Measurements from ENCODE around the gene CIAPIN1. TPM values are rescaled to one million over a fixed set of nuclear protein-coding genes. Genes with fewer than 3 reads are reported as not detected.

CIAPIN1 gene
- total RNA-seq, 2 donors from 2014 or later = 19.3 to 35.0 TPM

DNA sequence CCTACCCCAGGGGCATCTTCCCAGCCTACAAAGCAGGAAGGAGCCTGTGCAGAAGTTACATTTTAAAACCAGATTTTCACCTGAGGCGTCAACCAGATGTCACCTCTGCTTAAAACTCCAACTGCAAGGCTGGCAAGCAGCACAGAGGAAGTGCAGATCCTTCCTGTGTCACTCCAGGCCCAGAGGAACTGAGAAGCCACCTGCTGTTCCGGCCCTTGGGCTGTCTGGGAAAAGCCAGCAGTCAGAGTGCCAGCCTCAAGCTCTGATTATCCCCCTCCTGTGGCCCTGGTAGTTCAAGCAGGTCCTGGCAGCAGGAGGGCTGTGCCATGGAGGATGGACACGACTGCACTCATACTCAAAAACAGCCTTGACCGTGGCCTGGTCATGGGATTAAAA lies 25.5 kb upstream of the CIAPIN1 start:
- H3K4me3 Mint-ChIP-seq = no peak overlapping the region
- peaks cover 11% of the 10 kb centered on the region for H3K4me1 Mint-ChIP-seq
- H3K27me3 Mint-ChIP-seq = no peaks in the 10 kb centered on the region
- no peak for ATAC-seq
- no peaks in the 10 kb centered on the region for H3K9me3 ChIP-seq (ENCODE audit: control insufficient read depth, low read length, poor library complexity, severe bottlenecking)
- H3K27ac Mint-ChIP-seq = peak overlapping the region; percentile 78
- peaks cover 4% of the 10 kb centered on the region for H3K36me3 Mint-ChIP-seq (ENCODE audit: low read depth)
- no peak for DNase-seq

GRCh38 chr16:57471852-57472664 lies 24.9 kb upstream of the CIAPIN1 start:
- DNase-seq = no peak
- H3K27ac Mint-ChIP-seq = peak overlapping the region; percentile 78
- no peaks in the 10 kb centered on the region for H3K9me3 ChIP-seq (ENCODE audit: control insufficient read depth, low read length, poor library complexity, severe bottlenecking)
- ATAC-seq = no peak
- no peak overlapping the region for H3K4me3 Mint-ChIP-seq
- H3K36me3 Mint-ChIP-seq (ENCODE audit: low read depth) = peaks cover 4% of the 10 kb centered on the region
- no peaks in the 10 kb centered on the region for H3K27me3 Mint-ChIP-seq
- peaks cover 11% of the 10 kb centered on the region for H3K4me1 Mint-ChIP-seq

DNA sequence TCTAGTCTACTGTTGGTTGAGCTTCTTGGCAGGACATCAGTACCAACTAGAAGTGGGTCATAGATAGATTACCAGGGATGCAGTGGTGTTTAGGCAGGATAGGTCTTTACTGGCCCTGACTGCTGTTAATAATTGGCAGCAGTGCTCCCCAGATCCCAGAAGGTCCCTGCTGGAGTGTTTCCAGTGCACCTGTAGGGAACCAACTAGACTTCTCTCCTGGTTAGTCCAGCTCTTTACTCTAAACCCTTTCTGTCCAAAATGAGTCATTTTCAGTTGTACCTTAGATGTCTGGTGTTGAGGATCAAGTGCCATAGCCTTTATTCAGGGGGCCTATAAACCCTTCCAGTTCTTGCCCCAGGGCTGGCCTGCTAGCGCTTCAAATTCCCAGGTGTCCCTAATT lies 24.0 kb upstream of the CIAPIN1 start:
- H3K27ac Mint-ChIP-seq = no peak overlapping the region
- H3K4me3 Mint-ChIP-seq = no peak overlapping the region
- H3K4me1 Mint-ChIP-seq = peaks cover 9% of the 10 kb centered on the region
- no peaks in the 10 kb centered on the region for H3K27me3 Mint-ChIP-seq
- DNase-seq = no peak
- ATAC-seq = no peak
- H3K9me3 ChIP-seq (ENCODE audit: control insufficient read depth, low read length, poor library complexity, severe bottlenecking) = no peaks in the 10 kb centered on the region
- peaks cover 4% of the 10 kb centered on the region for H3K36me3 Mint-ChIP-seq (ENCODE audit: low read depth)

- peaks cover 6% of the 10 kb centered on the region for H3K36me3 Mint-ChIP-seq (ENCODE audit: low read depth)
- ATAC-seq (no peak), DNase-seq (no peak)
- H3K27ac Mint-ChIP-seq = no peak overlapping the region
- H3K9me3 ChIP-seq (ENCODE audit: control insufficient read depth, low read length, poor library complexity, severe bottlenecking) = no peaks in the 10 kb centered on the region
- peaks cover 11% of the 10 kb centered on the region for H3K4me1 Mint-ChIP-seq
- no peaks in the 10 kb centered on the region for H3K27me3 Mint-ChIP-seq
- no peak overlapping the region for H3K4me3 Mint-ChIP-seq
These were observed 23.5 kb upstream of the CIAPIN1 start for GRCh38 chr16:57470711-57471110.

DNA sequence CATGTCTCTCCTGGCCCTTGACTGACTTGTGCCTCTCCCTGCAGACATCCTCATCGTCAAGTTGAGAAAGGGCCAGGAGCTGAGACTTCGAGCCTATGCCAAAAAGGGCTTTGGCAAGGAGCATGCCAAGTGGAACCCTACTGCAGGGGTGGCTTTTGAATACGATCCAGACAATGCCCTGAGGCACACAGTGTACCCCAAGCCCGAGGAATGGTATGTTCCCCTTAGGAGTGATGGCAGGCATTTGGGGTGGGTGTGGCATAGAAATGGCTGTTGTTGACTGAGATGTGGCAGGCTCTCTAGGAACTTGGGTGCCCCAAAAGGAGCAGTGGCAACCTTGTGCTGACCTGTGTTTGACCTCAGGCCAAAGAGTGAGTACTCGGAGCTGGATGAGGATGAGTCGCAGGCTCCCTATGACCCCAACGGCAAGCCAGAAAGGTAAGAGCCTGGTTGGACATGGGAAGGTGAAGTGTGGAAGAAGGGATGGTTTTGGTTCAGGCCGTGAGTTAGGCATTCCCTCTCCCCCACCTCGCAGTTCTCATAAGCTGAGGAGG lies 22.8 kb upstream of the CIAPIN1 start:
- Mint-ChIP-seq H3K27me3 (no peaks in the 10 kb centered on the region), H3K4me3 (no peak overlapping the region), H3K36me3 (ENCODE audit: low read depth) (peaks cover 6% of the 10 kb centered on the region), H3K4me1 (peaks cover 12% of the 10 kb centered on the region), H3K27ac (no peak overlapping the region)
- ATAC-seq = no peak
- no peak for DNase-seq
- no peaks in the 10 kb centered on the region for H3K9me3 ChIP-seq (ENCODE audit: control insufficient read depth, low read length, poor library complexity, severe bottlenecking)

- no peaks in the 10 kb centered on the region for H3K27me3 Mint-ChIP-seq
- no peak for ATAC-seq
- H3K4me1 Mint-ChIP-seq = peaks cover 19% of the 10 kb centered on the region
- H3K36me3 Mint-ChIP-seq (ENCODE audit: low read depth) = peaks cover 8% of the 10 kb centered on the region
- no peak for DNase-seq
- no peaks in the 10 kb centered on the region for H3K9me3 ChIP-seq (ENCODE audit: control insufficient read depth, low read length, poor library complexity, severe bottlenecking)
- no peak overlapping the region for H3K27ac Mint-ChIP-seq
- H3K4me3 Mint-ChIP-seq = no peak overlapping the region
These were observed 21.9 kb upstream of the CIAPIN1 start for GRCh38 chr16:57469046-57469445.

DNA sequence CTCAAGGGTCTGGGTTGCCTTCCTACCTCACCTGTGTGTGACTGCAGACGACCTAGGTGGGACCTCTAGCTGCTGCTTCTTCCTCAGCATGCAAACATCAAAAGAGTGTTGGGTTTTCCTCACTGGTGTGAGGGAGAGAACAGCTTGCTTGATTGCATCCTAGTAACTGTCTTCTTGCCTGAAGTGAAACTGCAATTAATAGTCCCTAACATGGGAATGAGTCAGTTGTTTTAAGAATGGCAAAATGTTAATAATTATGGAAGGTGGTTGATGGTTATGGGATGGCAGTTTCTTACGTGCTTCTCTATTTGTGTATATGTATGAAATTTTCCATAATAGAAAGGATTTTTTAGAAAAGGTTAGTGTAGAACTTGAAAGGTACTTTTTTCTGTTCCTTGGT lies 21.2 kb upstream of the CIAPIN1 start:
- peaks cover 23% of the 10 kb centered on the region for H3K4me1 Mint-ChIP-seq
- no peak for ATAC-seq
- H3K4me3 Mint-ChIP-seq = no peak overlapping the region
- H3K27me3 Mint-ChIP-seq = no peaks in the 10 kb centered on the region
- no peaks in the 10 kb centered on the region for H3K9me3 ChIP-seq (ENCODE audit: control insufficient read depth, low read length, poor library complexity, severe bottlenecking)
- peaks cover 8% of the 10 kb centered on the region for H3K36me3 Mint-ChIP-seq (ENCODE audit: low read depth)
- DNase-seq = no peak
- peak overlapping the region; percentile 73 for H3K27ac Mint-ChIP-seq

DNA sequence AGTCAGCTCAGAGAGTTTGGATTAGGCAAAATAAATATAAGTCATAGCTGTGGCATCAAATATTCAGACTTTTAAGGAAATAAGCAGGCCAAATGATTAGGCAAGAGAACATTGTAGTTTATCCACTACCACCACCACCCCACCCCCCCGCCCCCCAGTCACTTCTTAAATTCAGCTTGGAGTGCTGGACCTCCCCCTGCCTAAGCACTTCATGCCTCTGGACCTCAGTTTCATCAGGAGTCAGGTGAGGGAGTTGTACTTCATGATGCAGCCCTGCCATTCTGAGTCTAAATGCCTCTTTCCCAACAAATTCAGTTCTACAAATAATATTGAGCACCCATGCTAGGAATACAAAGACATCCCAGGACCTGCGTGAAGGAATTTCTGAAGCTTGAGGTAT lies 17.3 kb upstream of the CIAPIN1 start:
- H3K27ac Mint-ChIP-seq = no peak overlapping the region
- no peaks in the 10 kb centered on the region for H3K9me3 ChIP-seq (ENCODE audit: control insufficient read depth, low read length, poor library complexity, severe bottlenecking)
- no peaks in the 10 kb centered on the region for H3K27me3 Mint-ChIP-seq
- peaks cover 11% of the 10 kb centered on the region for H3K36me3 Mint-ChIP-seq (ENCODE audit: low read depth)
- no peak for ATAC-seq
- peak overlapping the region; percentile 25 for H3K4me3 Mint-ChIP-seq
- H3K4me1 Mint-ChIP-seq = peaks cover 28% of the 10 kb centered on the region
- no peak for DNase-seq

- DNase-seq = no peak
- peaks cover 11% of the 10 kb centered on the region for H3K36me3 Mint-ChIP-seq (ENCODE audit: low read depth)
These were observed 15.8 kb upstream of the CIAPIN1 start for GRCh38 chr16:57462978-57463362.

DNA sequence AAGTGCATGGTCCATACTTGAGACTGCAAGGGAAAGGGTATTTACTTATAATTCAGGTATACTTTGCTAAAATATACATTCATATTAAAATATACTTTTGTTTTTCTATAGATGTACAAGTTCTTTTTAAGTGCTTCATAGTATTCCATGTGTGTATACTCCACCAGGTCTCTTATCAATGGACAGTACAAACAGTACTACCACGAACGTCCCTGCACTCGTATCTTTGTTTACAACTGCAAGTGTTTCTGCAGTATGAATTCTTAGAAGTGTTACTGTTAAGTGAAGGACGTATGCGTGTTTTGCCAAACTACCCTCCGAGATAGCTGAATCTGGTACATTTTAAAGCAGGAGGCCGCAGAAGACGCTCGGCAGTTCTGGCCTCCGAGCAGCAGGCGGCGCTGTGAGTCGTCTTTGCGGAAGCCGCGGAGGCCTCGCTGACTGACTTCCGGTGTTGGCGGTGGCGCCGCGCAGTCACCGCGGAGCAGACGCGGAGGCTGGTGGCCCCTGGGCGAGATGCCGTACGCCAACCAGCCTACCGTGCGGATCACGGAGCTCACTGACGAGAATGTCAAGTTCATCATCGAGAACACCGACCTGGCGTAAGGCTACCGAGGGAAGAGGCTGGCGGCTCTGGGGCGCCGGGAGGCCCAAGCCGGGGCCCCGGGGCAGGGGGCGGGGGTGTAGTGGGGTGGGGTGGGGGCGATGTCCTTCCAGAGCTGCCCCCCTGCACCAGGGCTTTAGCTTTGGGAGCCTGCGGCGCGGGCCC lies 15.2 kb upstream of the CIAPIN1 start, which contains the start of gene POLR2C:
TSS of gene POLR2C (plus strand) at position 471 of the 769 bp plus-strand sequence. CDS start at position 517, 46 bp downstream.
- peak; percentile 97 for ATAC-seq
- no peaks in the 10 kb centered on the region for H3K9me3 ChIP-seq (ENCODE audit: control insufficient read depth, low read length, poor library complexity, severe bottlenecking)
- Mint-ChIP-seq H3K27me3 (no peaks in the 10 kb centered on the region), H3K27ac (peak within 1 kb of the TSS; percentile 98), H3K4me3 (peak within 1 kb of the TSS; percentile 100), H3K36me3 (ENCODE audit: low read depth) (peaks cover 11% of the 10 kb centered on the region), H3K4me1 (peaks cover 26% of the 10 kb centered on the region)
- peak; percentile 86 to 96 (median 90) for DNase-seq

More at GRCh38 chr16:57462978-57463362, 15.8 kb upstream of the CIAPIN1 start:
- Mint-ChIP-seq H3K27me3 (no peaks in the 10 kb centered on the region), H3K4me3 (peak overlapping the region; percentile 100), H3K4me1 (peaks cover 26% of the 10 kb centered on the region), H3K27ac (peak overlapping the region; percentile 98)
- no peak for ATAC-seq
- H3K9me3 ChIP-seq (ENCODE audit: control insufficient read depth, low read length, poor library complexity, severe bottlenecking) = no peaks in the 10 kb centered on the region

GRCh38 chr16:57452021-57452420 lies 4.8 kb upstream of the CIAPIN1 start:
- Mint-ChIP-seq H3K36me3 (ENCODE audit: low read depth) (peaks cover 7% of the 10 kb centered on the region), H3K27ac (no peak overlapping the region), H3K4me3 (no peak overlapping the region), H3K27me3 (no peaks in the 10 kb centered on the region), H3K4me1 (peaks cover 8% of the 10 kb centered on the region)
- DNase-seq (no peak), ATAC-seq (no peak)
- no peaks in the 10 kb centered on the region for H3K9me3 ChIP-seq (ENCODE audit: control insufficient read depth, low read length, poor library complexity, severe bottlenecking)

GRCh38 chr16:57446531-57447185 lies 527 bp downstream of the CIAPIN1 start:
- Mint-ChIP-seq H3K27me3 (no peaks in the 10 kb centered on the region), H3K4me1 (peaks cover 14% of the 10 kb centered on the region), H3K27ac (peak overlapping the region; percentile 81), H3K36me3 (ENCODE audit: low read depth) (no peaks in the 10 kb centered on the region), H3K4me3 (peak overlapping the region; percentile 93)
- ATAC-seq (peak; percentile 18), DNase-seq (no peak)
- no peaks in the 10 kb centered on the region for H3K9me3 ChIP-seq (ENCODE audit: control insufficient read depth, low read length, poor library complexity, severe bottlenecking)

DNA sequence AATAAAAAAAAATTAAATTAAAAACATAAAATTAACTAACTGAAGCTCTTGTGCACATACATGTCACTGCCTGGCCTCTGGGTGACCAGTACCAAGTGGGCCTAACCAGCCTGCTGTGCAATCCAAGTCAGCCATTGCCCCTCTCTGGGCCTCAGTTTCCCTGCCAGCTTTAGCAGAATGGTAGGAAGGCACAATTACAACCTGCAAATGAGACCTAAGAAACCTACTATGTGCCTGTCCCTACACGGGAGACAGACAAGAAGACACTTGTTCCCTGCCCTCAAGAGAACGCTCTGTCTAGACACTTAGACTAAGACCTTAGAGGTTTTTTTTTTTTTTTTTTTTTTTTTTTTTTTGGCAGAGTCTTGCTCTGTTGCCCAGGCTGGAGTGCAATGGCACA lies 1.7 kb downstream of the CIAPIN1 start:
- H3K27ac Mint-ChIP-seq = no peak overlapping the region
- H3K36me3 Mint-ChIP-seq (ENCODE audit: low read depth) = no peaks in the 10 kb centered on the region
- peaks cover 14% of the 10 kb centered on the region for H3K4me1 Mint-ChIP-seq
- DNase-seq (no peak), ATAC-seq (no peak)
- no peaks in the 10 kb centered on the region for H3K9me3 ChIP-seq (ENCODE audit: control insufficient read depth, low read length, poor library complexity, severe bottlenecking)
- H3K27me3 Mint-ChIP-seq = no peaks in the 10 kb centered on the region
- no peak overlapping the region for H3K4me3 Mint-ChIP-seq
